WERI-Rb-1 (cell line): ENCODE measurements around the gene MAT2A.

Source experiments
- DNase-seq: peaks from one replicate; pipeline ENCODE4 v3.0.0-alpha.2; 2020
- H3K27ac ChIP-seq: fragments of 250-450 bp; sonication (Bioruptor Pico); 2 replicates; pipeline ENCODE4 v1.5.1; 2020; ENCODE audit warnings: mild to moderate bottlenecking, moderate library complexity
- H3K27me3 ChIP-seq: fragments of 250-450 bp; sonication (Bioruptor Pico); 2 replicates; pipeline ENCODE4 v1.5.1; 2021; ENCODE audit warnings: mild to moderate bottlenecking, low read depth, moderate library complexity; ENCODE audit not compliant: insufficient read depth, severe bottlenecking
- H3K36me3 ChIP-seq: fragments of 250-450 bp; sonication (Bioruptor Pico); 2 replicates; pipeline ENCODE4 v1.5.1; 2020; ENCODE audit warnings: mild to moderate bottlenecking, moderate library complexity
- H3K4me3 ChIP-seq: 2 replicates; pipeline ENCODE4 v1.5.1; 2011; ENCODE audit warnings: low read depth, mild to moderate bottlenecking, control low read depth, low read length
- H3K9me3 ChIP-seq: fragments of 250-450 bp; sonication (Bioruptor Pico); 2 replicates; pipeline ENCODE4 v1.5.1; 2021; ENCODE audit warnings: mild to moderate bottlenecking, moderate library complexity; ENCODE audit not compliant: severe bottlenecking
- CTCF ChIP-seq: IDR thresholded peaks from 2 replicates; pipeline ENCODE4 v1.5.1; 2011; ENCODE audit warnings: low read depth, mild to moderate bottlenecking, control low read depth, inconsistent platforms, low read length

Gene MAT2A

GRCh38 chr2:85547859-85548607 lies 9.1 kb downstream of the MAT2A start:
- no peak for DNase-seq
- no peak overlapping the region for H3K27ac ChIP-seq
- no peaks in the 10 kb centered on the region for H3K9me3 ChIP-seq
- H3K36me3 ChIP-seq, result peaks cover 75% of the 10 kb centered on the region
- H3K4me3 ChIP-seq, result no peak overlapping the region
- H3K27me3 ChIP-seq, result no peaks in the 10 kb centered on the region
- no peak for TF ChIP-seq CTCF

- peaks cover 70% of the 10 kb centered on the region for H3K36me3 ChIP-seq
- H3K9me3 ChIP-seq, result no peaks in the 10 kb centered on the region
- no peak for TF ChIP-seq CTCF
- H3K4me3 ChIP-seq, result no peak overlapping the region
- no peak overlapping the region for H3K27ac ChIP-seq
- no peaks in the 10 kb centered on the region for H3K27me3 ChIP-seq
- no peak for DNase-seq
These were observed 9.6 kb downstream of the MAT2A start for GRCh38 chr2:85548608-85548900.

- Histone ChIP-seq H3K36me3 (peaks cover 66% of the 10 kb centered on the region), H3K27ac (peak overlapping the region; percentile 41), H3K27me3 (no peaks in the 10 kb centered on the region), H3K4me3 (no peak overlapping the region), H3K9me3 (no peaks in the 10 kb centered on the region)
- DNase-seq, result no peak
- no peak for TF ChIP-seq CTCF
These were observed 10.1 kb downstream of the MAT2A start for GRCh38 chr2:85549095-85549494.

GRCh38 chr2:85549826-85550225 lies 10.9 kb downstream of the MAT2A start:
- H3K9me3 ChIP-seq, result no peaks in the 10 kb centered on the region
- peak; percentile 32 for DNase-seq
- H3K27me3 ChIP-seq, result no peaks in the 10 kb centered on the region
- H3K27ac ChIP-seq, result no peak overlapping the region; the same call in 1 of the 2 replicates
- H3K4me3 ChIP-seq, result no peak overlapping the region
- peaks cover 68% of the 10 kb centered on the region for H3K36me3 ChIP-seq
- TF ChIP-seq CTCF, result no peak

GRCh38 chr2:85550486-85550885 lies 11.5 kb downstream of the MAT2A start:
- peaks cover 67% of the 10 kb centered on the region for H3K36me3 ChIP-seq
- H3K4me3 ChIP-seq, result no peak overlapping the region
- no peak for DNase-seq
- no peaks in the 10 kb centered on the region for H3K9me3 ChIP-seq
- H3K27ac ChIP-seq, result peak overlapping the region; percentile 20
- H3K27me3 ChIP-seq, result no peaks in the 10 kb centered on the region
- TF ChIP-seq CTCF, result no peak
